Measurements from ENCODE around the gene TM7SF3.
A peak's percentile ranks its signal among the peaks of the same experiment; 100 is the strongest.
"Not testable (repeated sequence)": the region's sequence is repeated elsewhere in the genome, so short reads cannot be mapped to it uniquely, and the experiment has no call there.

TM7SF3 gene

DNA sequence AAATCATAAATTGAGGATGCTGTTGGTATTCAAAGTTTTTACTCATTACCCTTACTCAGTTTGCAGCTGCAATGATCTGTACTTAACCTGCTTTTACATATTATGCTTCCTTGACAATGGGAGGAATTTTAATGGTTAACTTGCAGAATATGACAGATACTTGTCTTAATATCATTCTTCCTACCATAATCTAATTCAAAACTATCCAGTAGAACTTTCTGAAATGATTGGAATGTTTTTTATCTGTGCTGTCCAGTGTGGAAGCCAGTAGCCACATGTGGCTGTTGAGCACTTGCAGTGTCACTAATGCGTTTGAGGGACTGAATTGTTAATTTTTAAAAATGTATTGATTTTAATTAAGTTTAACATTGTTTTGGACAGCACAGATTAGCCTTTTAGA lies 52.4 kb downstream of the TM7SF3 start:
- no peak overlapping the region for H3K27ac ChIP-seq (ENCODE audit: low read depth, low read length)
- no peak overlapping the region for H3K4me3 ChIP-seq (ENCODE audit: low read length)
- peaks cover 8% of the 10 kb centered on the region for H3K36me3 ChIP-seq (ENCODE audit: control insufficient read depth, insufficient read depth, low read length)
- no peak overlapping the region for H3K9ac ChIP-seq (ENCODE audit: low read length)
- H3K27me3 ChIP-seq (ENCODE audit: control insufficient read depth, insufficient read depth, low read length): no peaks in the 10 kb centered on the region
- no peaks in the 10 kb centered on the region for H3K4me1 ChIP-seq (ENCODE audit: control insufficient read depth, insufficient read depth, low read length)

DNA sequence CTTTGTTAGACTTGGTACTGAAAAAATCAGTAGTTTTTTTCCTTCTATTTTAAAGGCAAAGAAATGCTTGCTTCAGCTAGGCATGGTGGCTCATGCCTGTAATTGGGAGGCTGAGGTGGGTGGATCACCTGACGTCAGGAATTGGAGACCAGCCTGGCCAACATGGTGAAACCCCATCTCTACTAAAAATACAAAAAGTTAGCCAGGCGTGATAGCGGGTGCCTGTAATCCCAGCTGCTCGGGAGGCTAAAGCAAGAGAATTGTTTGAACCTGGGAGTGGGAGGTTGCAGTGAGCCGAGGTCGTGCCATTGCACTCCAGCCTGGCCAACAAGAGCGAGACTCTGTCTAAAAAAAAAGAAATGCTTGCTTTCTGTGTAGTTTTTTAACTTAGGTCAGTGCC lies 52.8 kb downstream of the TM7SF3 start:
- H3K27me3 ChIP-seq (ENCODE audit: control insufficient read depth, insufficient read depth, low read length); H3K9ac ChIP-seq (ENCODE audit: low read length); H3K36me3 ChIP-seq (ENCODE audit: control insufficient read depth, insufficient read depth, low read length); H3K4me3 ChIP-seq (ENCODE audit: low read length); H3K4me1 ChIP-seq (ENCODE audit: control insufficient read depth, insufficient read depth, low read length); H3K27ac ChIP-seq (ENCODE audit: low read depth, low read length): not testable (repeated sequence)

DNA sequence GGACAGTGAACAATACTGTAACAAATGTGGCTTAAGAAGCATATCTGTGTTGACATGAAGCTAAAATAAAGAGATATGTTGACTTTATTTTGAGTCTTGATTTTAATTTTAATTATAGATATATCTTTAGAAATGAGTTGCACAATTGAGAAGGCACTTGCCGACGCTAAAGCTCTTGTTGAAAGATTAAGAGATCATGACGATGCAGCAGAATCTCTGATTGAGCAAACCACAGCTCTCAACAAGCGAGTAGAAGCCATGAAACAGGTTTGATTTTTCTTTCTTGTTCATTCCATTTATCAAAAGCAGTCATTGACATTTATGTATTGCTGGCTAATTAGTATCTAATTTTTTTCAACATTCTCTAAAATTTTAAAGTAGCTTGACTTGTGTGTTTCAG lies 60.2 kb downstream of the TM7SF3 start:
- H3K27me3 ChIP-seq (ENCODE audit: control insufficient read depth, insufficient read depth, low read length): no peaks in the 10 kb centered on the region
- H3K4me3 ChIP-seq (ENCODE audit: low read length): no peak overlapping the region
- no peaks in the 10 kb centered on the region for H3K4me1 ChIP-seq (ENCODE audit: control insufficient read depth, insufficient read depth, low read length)
- H3K9ac ChIP-seq (ENCODE audit: low read length): no peak overlapping the region
- H3K36me3 ChIP-seq (ENCODE audit: control insufficient read depth, insufficient read depth, low read length): peaks cover 7% of the 10 kb centered on the region
- H3K27ac ChIP-seq (ENCODE audit: low read depth, low read length): no peak overlapping the region

- no peak overlapping the region for H3K4me3 ChIP-seq (ENCODE audit: low read length)
- no peaks in the 10 kb centered on the region for H3K27me3 ChIP-seq (ENCODE audit: control insufficient read depth, insufficient read depth, low read length)
- no peaks in the 10 kb centered on the region for H3K4me1 ChIP-seq (ENCODE audit: control insufficient read depth, insufficient read depth, low read length)
- H3K9ac ChIP-seq (ENCODE audit: low read length): no peak overlapping the region
- peaks cover 7% of the 10 kb centered on the region for H3K36me3 ChIP-seq (ENCODE audit: control insufficient read depth, insufficient read depth, low read length)
- no peak overlapping the region for H3K27ac ChIP-seq (ENCODE audit: low read depth, low read length)
Observed at GRCh38 chr12:26953447-26953846, 60.7 kb downstream of the TM7SF3 start.

- H3K36me3 ChIP-seq (ENCODE audit: control insufficient read depth, insufficient read depth, low read length): no peaks in the 10 kb centered on the region
- H3K4me1 ChIP-seq (ENCODE audit: control insufficient read depth, insufficient read depth, low read length): no peaks in the 10 kb centered on the region
- H3K9ac ChIP-seq (ENCODE audit: low read length): no peak overlapping the region
- no peaks in the 10 kb centered on the region for H3K27me3 ChIP-seq (ENCODE audit: control insufficient read depth, insufficient read depth, low read length)
- H3K4me3 ChIP-seq (ENCODE audit: low read length): no peak overlapping the region
- H3K27ac ChIP-seq (ENCODE audit: low read depth, low read length): no peak overlapping the region
Observed at GRCh38 chr12:26948309-26948708, 65.9 kb downstream of the TM7SF3 start.

- H3K4me1 ChIP-seq (ENCODE audit: control insufficient read depth, insufficient read depth, low read length): peaks cover 13% of the 10 kb centered on the region
- H3K4me3 ChIP-seq (ENCODE audit: low read length): no peak overlapping the region
- H3K9ac ChIP-seq (ENCODE audit: low read length): no peak overlapping the region
- no peaks in the 10 kb centered on the region for H3K36me3 ChIP-seq (ENCODE audit: control insufficient read depth, insufficient read depth, low read length)
- no peaks in the 10 kb centered on the region for H3K27me3 ChIP-seq (ENCODE audit: control insufficient read depth, insufficient read depth, low read length)
- no peak overlapping the region for H3K27ac ChIP-seq (ENCODE audit: low read depth, low read length)
Observed at GRCh38 chr12:26941215-26941594, 73.0 kb downstream of the TM7SF3 start.

DNA sequence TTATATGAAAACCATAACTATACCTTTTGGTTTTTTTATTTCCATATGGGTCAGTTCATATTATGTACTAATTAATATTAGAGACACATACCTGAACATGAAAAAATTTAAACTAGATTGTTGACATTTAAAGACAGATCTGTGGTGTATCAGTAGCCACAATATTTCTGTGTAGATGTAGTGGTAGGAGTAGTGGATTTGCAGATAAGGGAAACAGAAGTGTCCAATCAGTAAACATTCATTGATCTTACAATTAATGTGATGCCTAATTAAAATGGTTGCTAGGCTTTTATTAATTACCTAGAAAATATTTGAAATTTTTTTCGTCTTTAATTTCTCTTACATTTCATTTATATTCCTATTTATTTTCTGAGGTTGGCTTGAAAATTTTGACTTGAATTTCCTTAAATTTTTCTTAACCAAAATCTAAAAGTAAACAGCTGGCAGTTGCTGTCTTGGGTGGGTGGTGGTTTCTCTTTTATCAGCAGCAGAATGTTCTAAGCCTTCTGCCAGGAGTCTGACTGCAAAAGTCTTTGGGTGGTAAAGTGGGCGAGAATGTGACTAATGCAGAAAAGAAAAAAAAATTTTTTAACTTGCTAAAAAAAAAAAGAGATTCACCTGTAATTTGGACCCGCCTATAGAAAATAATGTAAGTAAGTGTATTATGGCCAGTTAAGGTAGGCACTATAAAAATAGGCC lies 73.5 kb downstream of the TM7SF3 start:
- no peak overlapping the region for H3K27ac ChIP-seq (ENCODE audit: low read depth, low read length)

GRCh38 chr12:26939953-26940352 lies 74.2 kb downstream of the TM7SF3 start:
- peaks cover 16% of the 10 kb centered on the region for H3K4me1 ChIP-seq (ENCODE audit: control insufficient read depth, insufficient read depth, low read length)
- H3K27ac ChIP-seq (ENCODE audit: low read depth, low read length): no peak overlapping the region
- no peaks in the 10 kb centered on the region for H3K27me3 ChIP-seq (ENCODE audit: control insufficient read depth, insufficient read depth, low read length)
- H3K36me3 ChIP-seq (ENCODE audit: control insufficient read depth, insufficient read depth, low read length): no peaks in the 10 kb centered on the region
- peak overlapping the region; percentile 100 for H3K4me3 ChIP-seq (ENCODE audit: low read length)
- H3K9ac ChIP-seq (ENCODE audit: low read length): no peak overlapping the region

More for the DNA sequence above, 73.5 kb downstream of the TM7SF3 start:
- peaks cover 16% of the 10 kb centered on the region for H3K4me1 ChIP-seq (ENCODE audit: control insufficient read depth, insufficient read depth, low read length)
- no peak overlapping the region for H3K4me3 ChIP-seq (ENCODE audit: low read length)
- no peaks in the 10 kb centered on the region for H3K36me3 ChIP-seq (ENCODE audit: control insufficient read depth, insufficient read depth, low read length)
- H3K27me3 ChIP-seq (ENCODE audit: control insufficient read depth, insufficient read depth, low read length): no peaks in the 10 kb centered on the region
- no peak overlapping the region for H3K9ac ChIP-seq (ENCODE audit: low read length)

DNA sequence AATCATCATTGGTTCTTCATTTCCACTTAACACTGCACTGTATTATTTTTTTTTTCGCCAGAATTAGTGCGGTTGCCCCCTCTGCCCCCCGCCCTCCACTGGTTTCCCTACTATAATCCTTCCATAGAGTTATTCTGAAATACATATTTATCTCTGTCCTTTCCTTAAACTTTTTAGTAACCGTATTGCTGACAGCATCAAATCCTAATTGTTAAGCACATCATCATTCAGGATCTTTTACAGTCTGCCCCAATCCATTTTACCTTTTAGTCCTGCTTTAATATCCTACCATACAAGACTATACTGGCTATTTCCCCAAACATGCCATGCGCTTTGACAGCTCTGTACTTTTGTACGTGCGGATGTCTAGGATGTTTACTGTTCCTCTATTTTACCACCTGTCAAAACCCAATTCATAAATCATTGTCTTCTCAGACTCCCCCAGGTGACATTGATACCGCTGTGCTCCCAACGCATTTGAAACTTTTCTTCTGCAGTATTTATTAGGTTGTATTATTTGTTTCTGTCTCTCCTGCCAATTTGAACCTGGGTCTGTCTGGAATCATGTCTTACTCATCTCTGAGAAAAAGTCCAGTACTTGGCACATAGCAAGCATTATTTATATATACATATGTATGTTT lies 74.9 kb downstream of the TM7SF3 start:
- Histone ChIP-seq H3K36me3 (ENCODE audit: control insufficient read depth, insufficient read depth, low read length) (no peaks in the 10 kb centered on the region), H3K27me3 (ENCODE audit: control insufficient read depth, insufficient read depth, low read length) (no peaks in the 10 kb centered on the region), H3K4me3 (ENCODE audit: low read length) (peak overlapping the region; percentile 100), H3K9ac (ENCODE audit: low read length) (peak overlapping the region; percentile 99), H3K27ac (ENCODE audit: low read depth, low read length) (peak overlapping the region; percentile 99), H3K4me1 (ENCODE audit: control insufficient read depth, insufficient read depth, low read length) (peaks cover 16% of the 10 kb centered on the region)

GRCh38 chr12:26938701-26939062 lies 75.5 kb downstream of the TM7SF3 start:
- Histone ChIP-seq H3K9ac (ENCODE audit: low read length) (peak overlapping the region; percentile 99), H3K4me3 (ENCODE audit: low read length) (peak overlapping the region; percentile 100), H3K4me1 (ENCODE audit: control insufficient read depth, insufficient read depth, low read length) (peaks cover 16% of the 10 kb centered on the region), H3K27ac (ENCODE audit: low read depth, low read length) (peak overlapping the region; percentile 99), H3K27me3 (ENCODE audit: control insufficient read depth, insufficient read depth, low read length) (no peaks in the 10 kb centered on the region), H3K36me3 (ENCODE audit: control insufficient read depth, insufficient read depth, low read length) (no peaks in the 10 kb centered on the region)

GRCh38 chr12:26937863-26938700 lies 76.1 kb downstream of the TM7SF3 start, which contains the start of the genes FGFR1OP2 and INTS13:
Gene FGFR1OP2 (plus strand): TSS chr12:26938470. CDS start chr12:26954159, 15,689 bp downstream.
Gene INTS13 (minus strand): TSS chr12:26937981. CDS start chr12:26936803, 1,178 bp downstream.
- H3K27me3 ChIP-seq (ENCODE audit: control insufficient read depth, insufficient read depth, low read length): no peaks in the 10 kb centered on the region

DNA sequence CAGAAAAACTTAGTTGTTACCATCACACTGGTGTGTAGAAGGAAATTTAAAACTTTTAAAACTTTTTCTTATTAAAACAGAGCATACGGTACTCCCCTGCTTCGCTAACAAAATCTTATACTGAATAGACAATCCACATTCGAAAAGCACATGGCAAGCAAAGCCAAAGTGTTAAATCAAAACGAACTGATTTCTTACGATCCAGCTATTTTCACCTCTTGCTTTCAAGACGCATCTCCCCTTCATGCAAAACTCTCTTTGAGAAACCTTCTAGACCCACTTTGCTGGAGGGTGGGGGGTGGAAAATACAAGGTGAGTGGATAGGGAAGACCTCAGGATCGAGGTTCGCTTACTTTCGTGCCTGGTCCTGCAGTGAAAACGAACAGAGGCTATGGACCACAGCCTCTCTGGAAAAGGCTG lies 76.7 kb downstream of the TM7SF3 start:
- peak overlapping the region; percentile 100 for H3K4me3 ChIP-seq (ENCODE audit: low read length)
- no peaks in the 10 kb centered on the region for H3K27me3 ChIP-seq (ENCODE audit: control insufficient read depth, insufficient read depth, low read length)
- H3K27ac ChIP-seq (ENCODE audit: low read depth, low read length): peak overlapping the region; percentile 99
- H3K4me1 ChIP-seq (ENCODE audit: control insufficient read depth, insufficient read depth, low read length): peaks cover 16% of the 10 kb centered on the region
- no peaks in the 10 kb centered on the region for H3K36me3 ChIP-seq (ENCODE audit: control insufficient read depth, insufficient read depth, low read length)
- peak overlapping the region; percentile 66 for H3K9ac ChIP-seq (ENCODE audit: low read length)

More at GRCh38 chr12:26937863-26938700, 76.1 kb downstream of the TM7SF3 start, which contains the start of the genes FGFR1OP2 and INTS13:
- Histone ChIP-seq H3K36me3 (ENCODE audit: control insufficient read depth, insufficient read depth, low read length) (no peaks in the 10 kb centered on the region), H3K4me3 (ENCODE audit: low read length) (peak within 1 kb of the TSS; percentile 100), H3K9ac (ENCODE audit: low read length) (peak within 1 kb of the TSS; percentile 99), H3K27ac (ENCODE audit: low read depth, low read length) (peak within 1 kb of the TSS; percentile 99), H3K4me1 (ENCODE audit: control insufficient read depth, insufficient read depth, low read length) (peaks cover 16% of the 10 kb centered on the region)
